Right hindlimb (tissue), 1 donor: ENCODE data around the gene C11orf42.

Experiments used
- DNase-seq: peaks from one replicate; pipeline ENCODE4 v3.0.0-alpha.2; 2018

Gene C11orf42

DNA sequence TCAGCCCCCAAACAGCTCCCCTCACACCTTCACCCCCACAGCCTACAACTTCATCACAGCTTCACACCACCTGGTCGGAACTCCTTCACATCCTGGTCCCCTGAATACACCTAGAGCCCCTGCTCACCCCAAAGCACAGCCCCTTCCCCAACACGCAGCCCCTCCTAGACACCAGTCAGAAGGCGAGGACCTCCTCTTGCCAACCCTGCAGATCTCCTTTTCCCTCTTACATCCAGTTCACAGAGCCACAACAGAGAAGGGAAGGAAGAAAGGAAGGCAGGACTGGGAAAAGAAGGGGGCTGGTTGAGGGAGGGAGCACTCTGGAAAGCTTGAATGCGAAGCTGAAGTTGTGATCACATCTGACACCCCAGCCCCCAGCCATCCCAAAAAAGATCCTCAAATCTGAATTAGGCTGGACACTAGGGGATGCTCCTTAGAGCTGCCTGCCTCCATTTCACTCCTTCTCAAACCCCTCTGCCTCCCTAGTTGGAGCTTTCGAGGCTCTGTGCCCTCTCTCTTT is 54.9 kb downstream of the C11orf42 start:
- DNase-seq = no peak
